Activated CD4-positive, alpha-beta T cell treated with anti-CD3 and anti-CD28 coated beads for 4 hours (primary cell): ENCODE results near the gene PPM1N.

Source experiments
- DNase-seq, 2 donors: peaks; one replicate each; pipeline ENCODE4 v3.0.0-alpha.2; 2020

Gene PPM1N

DNA sequence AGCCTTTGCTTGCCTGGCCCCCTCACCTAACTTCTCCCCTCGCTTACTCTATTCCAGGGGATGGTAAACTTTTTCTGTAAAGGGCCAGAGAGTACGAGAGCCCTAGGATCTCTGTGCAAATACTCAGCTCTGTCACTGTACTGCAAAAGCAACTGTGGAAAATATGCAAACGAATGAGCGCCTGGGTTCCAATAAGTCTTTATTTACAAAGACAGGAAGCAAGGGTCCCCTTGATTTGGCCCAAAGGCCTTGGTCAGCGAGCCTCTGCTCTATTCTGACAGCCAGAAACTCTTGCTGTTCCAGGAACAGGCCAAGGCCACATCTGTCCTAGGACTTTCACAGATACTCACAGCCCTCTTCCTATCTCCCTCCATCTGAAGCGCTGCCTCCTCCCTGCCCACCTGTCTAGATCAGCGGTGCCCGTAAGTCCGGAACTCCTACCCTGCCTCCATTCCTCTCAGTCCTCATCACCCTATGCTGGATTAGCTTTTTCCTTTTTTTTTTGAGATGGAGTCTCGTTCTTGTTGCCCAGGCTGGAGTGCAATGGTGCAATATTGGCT is 49.0 kb downstream of the PPM1N start:
- no peak for DNase-seq

DNA sequence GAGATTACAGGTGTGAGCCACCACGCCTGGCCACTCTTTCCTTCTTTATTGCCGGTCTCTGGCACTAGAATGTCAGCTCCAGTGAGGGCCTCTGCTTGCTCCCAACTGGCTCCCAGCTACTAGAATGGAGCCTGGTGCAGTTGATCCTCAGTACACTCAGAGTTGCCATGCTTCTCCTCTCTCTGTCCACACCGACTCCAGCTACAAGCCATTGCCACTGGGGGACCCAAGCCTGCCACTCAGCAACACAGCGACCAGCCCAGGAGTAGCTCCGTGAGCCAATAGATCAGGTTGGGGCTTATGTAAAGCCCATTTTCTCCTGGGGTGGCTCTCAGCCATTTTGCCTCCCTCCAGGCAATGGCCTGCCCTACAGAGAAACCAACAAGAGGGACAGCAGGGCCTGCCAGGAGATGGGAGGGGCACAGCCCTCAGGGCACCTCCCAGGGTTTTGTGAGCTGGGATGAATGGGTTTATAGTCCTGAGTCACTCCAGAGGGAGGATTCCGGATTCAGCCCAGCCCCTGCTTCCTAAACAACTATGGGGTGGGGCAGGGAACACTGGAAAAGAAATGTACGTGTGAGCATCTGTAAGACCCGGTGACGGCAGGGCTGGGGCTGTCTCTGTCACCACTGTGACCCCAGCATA is 49.8 kb downstream of the PPM1N start:
- no peak for DNase-seq
